ENCODE results near the gene ARHGAP6.

DNA sequence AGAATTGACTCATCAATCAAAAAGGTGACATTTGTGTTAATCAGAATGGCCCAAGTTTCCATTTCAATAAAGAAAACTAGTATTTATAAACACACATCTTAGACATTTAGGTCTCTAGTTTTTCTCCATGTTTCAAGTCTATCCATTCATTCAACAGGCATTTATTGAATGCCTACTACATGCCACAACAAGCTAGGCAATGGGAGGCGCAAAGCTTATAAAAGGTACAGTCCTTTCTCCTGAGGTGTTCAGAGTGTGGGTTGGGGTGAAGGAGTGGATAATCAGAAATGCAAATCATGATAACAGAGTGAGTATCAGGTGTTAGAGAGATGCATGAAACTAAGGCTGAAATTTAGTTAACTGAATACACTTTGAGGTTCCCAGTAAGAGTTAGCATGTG, 476.6 kb downstream of the ARHGAP6 start:
- TF ChIP-seq POLR2AphosphoS5 (IDR thresholded peaks at IDR 0.05; ENCODE audit: low read depth), result no peak
- TF ChIP-seq, protein P1, sequence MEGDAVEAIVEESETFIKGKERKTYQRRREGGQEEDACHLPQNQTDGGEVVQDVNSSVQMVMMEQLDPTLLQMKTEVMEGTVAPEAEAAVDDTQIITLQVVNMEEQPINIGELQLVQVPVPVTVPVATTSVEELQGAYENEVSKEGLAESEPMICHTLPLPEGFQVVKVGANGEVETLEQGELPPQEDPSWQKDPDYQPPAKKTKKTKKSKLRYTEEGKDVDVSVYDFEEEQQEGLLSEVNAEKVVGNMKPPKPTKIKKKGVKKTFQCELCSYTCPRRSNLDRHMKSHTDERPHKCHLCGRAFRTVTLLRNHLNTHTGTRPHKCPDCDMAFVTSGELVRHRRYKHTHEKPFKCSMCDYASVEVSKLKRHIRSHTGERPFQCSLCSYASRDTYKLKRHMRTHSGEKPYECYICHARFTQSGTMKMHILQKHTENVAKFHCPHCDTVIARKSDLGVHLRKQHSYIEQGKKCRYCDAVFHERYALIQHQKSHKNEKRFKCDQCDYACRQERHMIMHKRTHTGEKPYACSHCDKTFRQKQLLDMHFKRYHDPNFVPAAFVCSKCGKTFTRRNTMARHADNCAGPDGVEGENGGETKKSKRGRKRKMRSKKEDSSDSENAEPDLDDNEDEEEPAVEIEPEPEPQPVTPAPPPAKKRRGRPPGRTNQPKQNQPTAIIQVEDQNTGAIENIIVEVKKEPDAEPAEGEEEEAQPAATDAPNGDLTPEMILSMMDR (IDR thresholded peaks at IDR 0.05; ENCODE audit: insufficient read depth, low read length), result no peak

Data from HL-60 (cell line).